Activated CD8-positive, alpha-beta memory T cell treated with anti-CD3 and anti-CD28 coated beads, Interleukin-2, amount 50 U/mL, for 1 hour (primary cell): ENCODE measurements around the gene BTBD1.
"Not testable (repeated sequence)": the region's sequence is repeated elsewhere in the genome, so short reads cannot be mapped to it uniquely, and the experiment has no call there.

Source experiments
- DNase-seq: peaks from one replicate; pipeline ENCODE4 v3.0.0-alpha.2; 2020; ENCODE audit errors: extremely low read depth

BTBD1 gene

GRCh38 chr15:83094583-83094982 is 27.5 kb upstream of the BTBD1 start:
- DNase-seq: no peak

- no peak for DNase-seq
Measured at GRCh38 chr15:83092309-83092976, 25.4 kb upstream of the BTBD1 start.

GRCh38 chr15:83091965-83092308 is 24.9 kb upstream of the BTBD1 start:
- DNase-seq: not testable (repeated sequence)

GRCh38 chr15:83090465-83090864 is 23.4 kb upstream of the BTBD1 start:
- no peak for DNase-seq

GRCh38 chr15:83088876-83089275 is 21.8 kb upstream of the BTBD1 start:
- no peak for DNase-seq

GRCh38 chr15:83087576-83087975 is 20.5 kb upstream of the BTBD1 start:
- DNase-seq: no peak

- not testable (repeated sequence) for DNase-seq
Measured at GRCh38 chr15:83085864-83086552, 19.0 kb upstream of the BTBD1 start.

- DNase-seq: not testable (repeated sequence)
Measured at GRCh38 chr15:83085461-83085860, 18.4 kb upstream of the BTBD1 start.

- no peak for DNase-seq
Measured at GRCh38 chr15:83082730-83083386, 15.8 kb upstream of the BTBD1 start.

GRCh38 chr15:83081256-83082014 is 14.4 kb upstream of the BTBD1 start:
- DNase-seq: no peak

- DNase-seq: no peak
Measured at GRCh38 chr15:83078712-83079111, 11.7 kb upstream of the BTBD1 start.

- no peak for DNase-seq
Measured at GRCh38 chr15:83077491-83078230, 10.6 kb upstream of the BTBD1 start.

- DNase-seq: not testable (repeated sequence)
Measured at GRCh38 chr15:83069211-83069642, 2.2 kb upstream of the BTBD1 start.

- no peak for DNase-seq
Measured at GRCh38 chr15:83068054-83068453, 1.0 kb upstream of the BTBD1 start.

GRCh38 chr15:83067638-83067962 is 548 bp upstream of the BTBD1 start:
- no peak for DNase-seq

GRCh38 chr15:83066034-83066733 is 868 bp downstream of the BTBD1 start:
- no peak for DNase-seq

GRCh38 chr15:83065431-83065830 is 1.6 kb downstream of the BTBD1 start:
- DNase-seq: no peak

- DNase-seq: no peak
Measured at GRCh38 chr15:83064859-83065258, 2.2 kb downstream of the BTBD1 start.

GRCh38 chr15:83063551-83063950 is 3.5 kb downstream of the BTBD1 start:
- DNase-seq: no peak

- no peak for DNase-seq
Measured at GRCh38 chr15:83062768-83063180, 4.3 kb downstream of the BTBD1 start.

GRCh38 chr15:83061680-83062079 is 5.4 kb downstream of the BTBD1 start:
- no peak for DNase-seq
